GM18526 (cell line): Measurements from ENCODE around the gene KMT2D.
A peak's percentile ranks its signal among the peaks of the same experiment; 100 is the strongest.

Source experiments
- POLR2A ChIP-seq: IDR thresholded peaks from 3 replicates; pipeline ENCODE4 v1.6.1; 2011; ENCODE audit not compliant: insufficient read length; ENCODE audit errors: extremely low read depth

The KMT2D gene, protein sequence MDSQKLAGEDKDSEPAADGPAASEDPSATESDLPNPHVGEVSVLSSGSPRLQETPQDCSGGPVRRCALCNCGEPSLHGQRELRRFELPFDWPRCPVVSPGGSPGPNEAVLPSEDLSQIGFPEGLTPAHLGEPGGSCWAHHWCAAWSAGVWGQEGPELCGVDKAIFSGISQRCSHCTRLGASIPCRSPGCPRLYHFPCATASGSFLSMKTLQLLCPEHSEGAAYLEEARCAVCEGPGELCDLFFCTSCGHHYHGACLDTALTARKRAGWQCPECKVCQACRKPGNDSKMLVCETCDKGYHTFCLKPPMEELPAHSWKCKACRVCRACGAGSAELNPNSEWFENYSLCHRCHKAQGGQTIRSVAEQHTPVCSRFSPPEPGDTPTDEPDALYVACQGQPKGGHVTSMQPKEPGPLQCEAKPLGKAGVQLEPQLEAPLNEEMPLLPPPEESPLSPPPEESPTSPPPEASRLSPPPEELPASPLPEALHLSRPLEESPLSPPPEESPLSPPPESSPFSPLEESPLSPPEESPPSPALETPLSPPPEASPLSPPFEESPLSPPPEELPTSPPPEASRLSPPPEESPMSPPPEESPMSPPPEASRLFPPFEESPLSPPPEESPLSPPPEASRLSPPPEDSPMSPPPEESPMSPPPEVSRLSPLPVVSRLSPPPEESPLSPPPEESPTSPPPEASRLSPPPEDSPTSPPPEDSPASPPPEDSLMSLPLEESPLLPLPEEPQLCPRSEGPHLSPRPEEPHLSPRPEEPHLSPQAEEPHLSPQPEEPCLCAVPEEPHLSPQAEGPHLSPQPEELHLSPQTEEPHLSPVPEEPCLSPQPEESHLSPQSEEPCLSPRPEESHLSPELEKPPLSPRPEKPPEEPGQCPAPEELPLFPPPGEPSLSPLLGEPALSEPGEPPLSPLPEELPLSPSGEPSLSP (N-terminal part only)

DNA sequence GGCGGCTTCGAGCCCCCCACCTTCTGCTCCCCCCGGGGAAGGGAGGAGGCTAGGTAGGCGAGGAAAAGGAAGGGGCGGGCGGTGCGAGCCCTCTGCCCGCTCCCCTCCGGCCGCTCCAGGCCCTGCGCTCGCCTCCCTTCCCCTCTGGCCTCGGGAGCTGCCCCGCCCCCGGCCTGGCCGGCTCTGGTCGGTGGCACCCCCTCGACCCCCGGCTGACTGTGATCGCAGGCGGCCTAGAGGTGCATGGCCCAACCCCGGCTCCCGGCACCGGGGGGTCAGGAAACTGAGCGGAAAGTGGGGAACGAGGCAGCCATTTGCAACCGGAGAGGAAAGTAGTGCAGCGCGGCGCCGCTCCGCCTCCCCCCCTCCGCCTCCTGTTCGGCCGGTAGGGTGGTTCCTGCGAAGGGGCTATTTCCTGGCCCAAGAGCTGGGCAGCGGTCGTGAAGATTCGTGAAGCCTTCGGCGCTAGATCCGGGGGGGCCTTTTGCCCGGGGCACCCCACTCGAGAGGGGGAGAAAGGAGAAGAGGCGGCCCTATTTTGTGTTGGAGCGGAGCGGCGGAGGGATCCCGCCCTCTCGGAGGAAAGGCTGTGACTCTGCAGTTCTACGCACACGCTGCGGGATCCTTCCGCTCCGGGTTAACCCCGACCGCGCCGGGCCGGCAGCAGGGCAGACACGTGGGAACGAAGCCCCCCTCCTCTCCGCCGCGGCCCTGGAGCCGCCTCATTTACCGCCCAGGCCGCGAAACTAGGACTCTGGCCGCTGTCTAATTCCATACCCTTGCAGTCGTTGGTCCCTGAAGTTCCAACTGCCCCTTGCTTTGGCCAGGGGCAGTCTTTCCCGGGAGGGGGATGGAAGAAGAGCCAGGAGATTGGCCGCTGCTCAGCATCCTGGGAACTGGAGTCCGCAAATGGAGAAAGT, at the start of gene KMT2D:
TSS of gene KMT2D (minus strand) at position 558 of the 920 bp plus-strand sequence. CDS start 5,470 bp downstream, outside the sequence.
- peak; percentile 60 for TF ChIP-seq POLR2A

DNA sequence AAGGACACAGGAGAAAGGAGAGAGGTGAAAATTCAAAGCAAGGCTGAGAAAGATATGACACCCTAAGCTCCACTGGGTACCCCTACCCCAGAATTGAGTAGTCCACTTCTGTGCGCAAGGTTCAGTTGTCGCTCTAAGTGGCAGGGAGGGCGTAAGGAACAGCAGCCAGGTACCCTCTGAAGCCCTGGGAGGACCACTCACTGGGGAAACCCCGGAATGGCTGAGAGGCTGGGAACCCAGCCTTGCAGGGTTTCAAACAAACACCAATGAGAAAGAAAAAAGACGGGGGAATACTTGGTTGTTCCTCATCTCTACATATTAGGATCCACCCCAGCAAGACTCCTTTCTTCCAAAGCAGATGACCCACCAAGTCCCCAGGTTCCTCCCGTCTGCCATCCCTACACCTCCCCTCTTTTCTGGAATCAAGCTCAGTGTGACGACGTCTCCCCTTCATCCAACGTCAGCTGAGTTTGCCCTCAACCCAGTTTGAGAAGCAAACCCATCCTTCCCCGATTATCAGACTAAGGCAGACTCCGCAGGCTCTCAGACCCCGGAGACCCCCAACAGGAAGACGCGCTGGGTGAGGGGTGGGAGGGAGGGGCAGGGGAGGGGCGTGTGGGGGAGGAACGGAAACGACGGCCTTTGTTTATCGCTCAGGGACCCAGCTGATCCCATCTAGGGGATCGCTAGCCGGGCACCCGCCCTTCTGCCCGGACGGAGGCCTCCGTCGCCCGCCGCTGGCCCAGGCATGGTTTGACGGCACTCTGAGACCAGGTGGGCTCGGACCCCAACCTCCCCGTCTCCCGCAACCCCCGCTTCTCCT, 49.3 kb upstream of the KMT2D start:
- TF ChIP-seq POLR2A: no peak

DNA sequence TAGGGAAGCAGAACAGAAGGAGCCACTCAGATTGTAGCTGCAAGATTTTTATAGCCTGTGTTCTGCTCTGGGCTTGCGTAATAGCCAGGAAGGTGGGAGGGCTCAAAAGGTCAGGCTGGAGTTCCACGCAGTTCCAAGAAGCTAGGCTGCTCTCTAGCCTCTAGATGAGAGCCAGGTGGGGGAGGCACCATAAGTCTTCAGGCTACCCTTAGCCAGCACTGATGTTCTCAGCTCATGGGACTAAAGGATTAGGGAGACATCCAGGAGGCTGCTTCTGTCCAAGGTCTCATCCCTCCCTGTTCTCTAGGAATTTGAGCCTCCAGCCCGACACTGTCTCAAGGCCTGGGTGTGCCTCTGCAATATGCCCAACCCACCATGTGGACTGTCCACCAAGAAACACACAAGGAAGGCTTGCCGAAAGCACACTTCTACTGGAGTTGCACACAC, 48.4 kb upstream of the KMT2D start:
- TF ChIP-seq POLR2A: no peak

DNA sequence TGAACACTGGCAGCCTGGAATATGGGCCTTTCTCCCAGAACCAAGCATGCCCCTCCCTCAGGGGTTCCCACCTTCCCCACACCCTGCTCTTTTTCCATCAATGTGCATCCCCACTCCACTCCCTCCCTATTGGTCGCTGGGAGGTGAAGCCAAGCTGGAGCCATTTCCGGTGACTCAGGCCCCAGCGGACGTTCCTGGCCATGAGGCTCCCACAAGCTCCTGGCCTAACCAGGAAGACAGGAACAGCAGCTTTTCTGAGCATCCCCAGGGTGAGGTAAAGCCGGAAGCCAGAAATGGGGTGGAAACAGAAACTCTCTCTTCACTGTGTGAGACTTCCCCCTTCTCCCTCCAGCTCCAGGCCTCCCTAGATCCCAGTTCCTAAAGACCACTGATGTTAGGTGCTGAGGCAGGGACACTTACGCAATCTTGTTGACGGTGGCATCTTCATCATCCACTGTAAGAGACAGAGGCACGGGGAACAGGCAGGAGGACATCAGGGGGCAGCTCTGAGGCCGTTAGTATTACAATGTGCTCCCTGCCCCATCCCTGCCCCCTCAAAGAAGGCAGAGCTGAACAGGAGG, 45.0 kb upstream of the KMT2D start:
- no peak for TF ChIP-seq POLR2A

DNA sequence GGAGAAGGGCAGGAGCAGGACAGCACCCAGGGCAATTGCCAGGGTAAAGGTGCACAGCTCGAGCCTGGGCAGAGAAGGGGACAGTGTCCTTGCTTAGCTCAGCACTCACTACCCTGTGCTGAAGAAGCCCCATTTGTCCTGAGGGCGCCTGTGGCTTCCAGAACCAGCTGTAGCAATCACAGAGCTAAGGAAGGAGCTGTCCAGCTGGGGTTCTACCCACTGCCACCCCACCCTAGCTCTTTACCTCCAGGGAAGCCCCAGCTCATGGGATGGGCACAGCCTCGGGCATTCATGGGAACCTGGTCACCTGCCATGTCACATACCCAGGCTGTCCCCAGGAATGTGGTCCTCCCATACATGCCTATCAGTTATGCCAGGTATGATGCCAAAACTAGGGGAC, 44.2 kb upstream of the KMT2D start:
- TF ChIP-seq POLR2A: no peak

DNA sequence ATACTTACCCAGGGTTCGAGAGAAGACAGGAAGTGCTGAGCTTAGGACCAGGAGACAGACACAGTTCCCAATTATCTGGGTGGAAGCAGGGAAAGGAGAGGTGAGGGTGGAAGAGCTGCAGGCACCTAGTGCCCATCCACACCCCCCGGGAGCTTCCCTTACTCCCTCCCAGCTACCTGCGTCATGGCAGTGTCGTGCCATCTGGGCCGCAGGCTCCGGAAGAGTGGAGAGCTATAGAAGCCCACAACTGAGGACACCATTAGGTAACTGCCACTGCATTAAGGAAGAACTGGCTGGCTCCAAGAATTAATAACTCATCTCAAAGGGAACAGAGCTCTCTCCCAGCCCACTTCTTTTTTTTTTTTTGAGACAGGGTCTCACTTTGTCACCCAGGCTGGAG, 39.8 kb upstream of the KMT2D start:
- no peak for TF ChIP-seq POLR2A

DNA sequence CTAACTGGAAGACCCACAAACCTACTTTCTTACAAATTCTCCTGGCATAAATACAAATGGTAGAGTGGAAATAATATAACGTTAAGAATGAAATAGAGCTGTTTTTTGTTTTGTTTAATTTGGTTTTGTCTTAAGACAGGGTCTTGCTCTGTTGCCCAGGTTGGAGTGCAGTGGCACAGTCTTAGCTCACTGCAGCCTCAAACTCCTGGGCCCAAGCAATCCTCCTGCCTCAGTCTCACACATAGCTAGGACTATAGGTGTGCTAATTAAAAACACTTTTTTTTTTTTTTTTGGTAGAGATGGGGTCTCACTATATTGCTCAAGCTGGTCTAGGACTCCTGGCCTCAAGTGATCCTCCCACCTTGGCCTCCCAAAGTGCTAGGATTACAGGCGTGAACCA, 38.1 kb upstream of the KMT2D start:
- no peak for TF ChIP-seq POLR2A

DNA sequence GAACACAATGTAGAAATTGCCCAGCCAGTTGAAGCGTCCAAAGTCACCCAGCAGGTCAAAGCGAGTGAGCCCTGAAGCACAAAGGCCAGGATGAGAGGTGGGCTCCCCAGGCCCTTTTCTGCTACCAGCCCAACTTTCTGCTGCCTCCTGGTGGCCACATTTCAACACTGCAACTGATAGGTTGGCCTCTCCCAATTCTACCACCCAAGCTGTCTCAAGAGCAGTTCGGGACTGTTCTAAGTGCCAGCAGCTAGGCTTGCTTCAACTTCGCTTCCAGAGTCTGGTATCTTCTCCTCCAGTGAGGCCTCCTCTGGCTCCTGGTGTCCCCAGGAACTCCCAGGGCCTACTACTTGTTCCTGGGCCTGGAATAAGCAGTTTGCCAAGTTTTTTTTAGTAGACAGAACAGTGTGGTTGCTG, 37.4 kb upstream of the KMT2D start:
- no peak for TF ChIP-seq POLR2A

DNA sequence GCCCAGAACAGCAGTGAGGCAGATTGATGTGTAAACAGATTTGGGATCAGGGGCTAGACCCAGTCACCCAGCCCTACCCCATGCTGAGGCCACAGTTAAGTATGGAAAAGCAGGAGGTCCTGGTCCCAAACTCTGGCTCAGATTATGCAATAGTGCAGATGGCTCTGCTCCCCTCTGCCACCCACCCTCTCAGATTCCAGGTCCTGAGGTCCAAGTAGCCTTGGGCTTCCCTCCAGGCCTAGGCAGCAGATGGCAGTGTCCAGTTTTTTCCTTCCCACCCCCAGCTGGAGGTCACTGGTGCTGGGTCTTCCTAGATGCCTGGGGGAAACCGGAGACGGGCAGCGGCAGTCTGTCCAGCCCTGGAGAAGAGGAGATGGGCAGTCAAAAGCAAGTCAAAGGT, 36.8 kb upstream of the KMT2D start:
- no peak for TF ChIP-seq POLR2A

DNA sequence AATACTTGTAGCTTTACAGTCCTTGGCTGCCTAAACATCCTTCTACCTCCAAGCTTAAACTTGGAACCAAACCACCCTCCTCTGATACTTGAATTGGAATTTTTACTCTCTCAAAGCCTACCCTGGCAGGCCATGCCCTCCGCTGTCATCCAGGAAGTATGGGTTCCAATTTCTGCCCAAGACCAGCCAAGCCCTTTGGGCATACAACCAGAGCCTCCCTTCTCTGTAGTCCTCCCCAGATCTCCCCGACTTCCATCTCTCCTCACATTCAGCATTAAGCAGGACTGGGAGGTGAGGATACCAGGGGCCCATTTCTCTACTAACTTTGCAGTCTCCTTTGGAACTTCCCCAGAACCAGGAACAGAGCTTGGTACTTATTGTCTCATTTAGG, 34.4 kb upstream of the KMT2D start:
- no peak for TF ChIP-seq POLR2A

DNA sequence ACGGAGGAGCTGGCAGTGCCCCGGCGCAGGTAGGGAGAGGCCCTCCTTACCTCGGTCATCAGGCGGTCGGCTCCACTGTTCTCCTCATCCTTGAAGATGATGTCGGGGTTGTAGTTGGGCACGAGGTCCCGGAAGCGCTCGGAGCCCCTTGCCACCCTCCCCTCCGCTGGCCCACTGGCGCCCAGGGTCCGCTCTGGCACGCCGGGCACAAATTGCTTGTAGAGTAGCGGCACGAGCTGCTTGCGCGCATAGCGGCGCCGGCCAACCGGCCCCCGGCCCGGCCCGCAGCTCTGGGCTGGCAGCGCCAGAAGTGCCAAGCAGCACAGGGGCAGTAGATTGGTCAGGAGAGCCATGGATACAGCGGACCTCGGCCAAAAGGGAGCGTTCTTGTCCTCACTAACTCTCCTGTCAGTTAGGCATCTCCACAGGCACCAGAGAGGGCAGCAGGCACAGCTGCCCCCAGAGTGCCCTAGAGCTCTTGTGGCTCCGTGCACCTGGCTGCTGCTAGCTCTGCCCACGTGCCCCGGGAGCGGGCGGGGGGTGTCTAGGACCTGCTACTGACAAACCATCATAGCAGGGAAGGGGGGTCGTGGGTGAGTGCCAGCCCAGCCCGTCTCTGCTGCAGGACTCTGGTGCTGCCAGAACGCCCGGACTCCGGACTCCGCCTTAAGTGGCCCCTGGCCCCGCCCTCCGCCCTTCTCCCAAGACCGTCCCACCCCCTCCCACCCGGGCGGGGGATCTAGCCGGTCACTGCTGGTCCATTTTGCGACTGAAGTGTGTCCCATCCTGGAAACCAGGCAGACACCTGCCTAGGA, 33.8 kb upstream of the KMT2D start, which contains the start of gene DHH:
TSS of gene DHH (minus strand) at position 642 of the 815 bp plus-strand sequence. CDS start at position 353, 289 bp downstream.
- no peak for TF ChIP-seq POLR2A

DNA sequence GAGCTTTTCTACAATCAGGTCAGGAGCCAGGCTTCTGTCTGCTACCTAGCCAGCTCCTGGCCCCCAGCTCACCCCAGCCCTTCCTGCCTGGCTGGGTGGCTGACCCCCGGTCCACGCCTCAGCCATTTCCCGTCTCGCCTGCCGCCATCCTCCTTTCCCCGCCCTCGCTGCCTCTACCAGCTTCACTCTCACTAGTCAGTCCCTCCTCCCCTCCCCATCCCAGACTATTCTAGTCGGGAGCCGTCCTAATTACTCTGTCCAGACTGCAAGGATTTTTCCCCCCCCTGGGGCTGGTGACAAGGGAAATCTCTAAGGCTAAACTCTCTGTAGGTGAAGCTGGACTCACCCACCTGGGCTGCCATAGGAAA, 33.2 kb upstream of the KMT2D start:
- TF ChIP-seq POLR2A: no peak
